Panc1 (cell line): Measurements from ENCODE around the gene BTBD9. TPM values are rescaled to one million over a fixed set of nuclear protein-coding genes. Genes with fewer than 3 reads are reported as not detected.

Experiments used
- ATAC-seq: fragments of 200-7000 bp; cut with Tn5 transposase; 2 replicates; pipeline ENCODE4 v1.9.1; 2020; ENCODE audit warnings: mild to moderate bottlenecking, moderate library complexity
- BruUV-seq: library from RNA; stranded (reverse); fragments of 400-500 nt; replicated peaks from 2 replicates; lab custom pipeline; 2021; lab: Mats Ljungman, UMichigan
- CTCF ChIA-PET: fragments of 300-600 bp; sonication (Branson Sonifier 250); formaldehyde crosslinking; loops from one replicate; lab custom pipeline; 2022; ENCODE audit warnings: antibody characterized with exemption; lab: Charles Lee
- POLR2A ChIA-PET: fragments of 300-600 bp; sonication (Branson Sonifier 250); formaldehyde crosslinking; loops from one replicate; lab custom pipeline; 2022; ENCODE audit warnings: antibody characterized with exemption; lab: Charles Lee
- DNase-seq: peaks from one replicate; pipeline ENCODE4 v3.0.0-alpha.2; 2010; ENCODE audit warnings: low read depth, low spot score
- H3K27ac ChIP-seq: 2 replicates; pipeline ENCODE4 v1.5.1; 2011; ENCODE audit warnings: mild to moderate bottlenecking, low read length, inconsistent platforms
- H3K27me3 ChIP-seq: fragments of 200-500 bp; sonication (Bioruptor generic); 2 replicates; pipeline ENCODE4 v1.6.0; 2014; ENCODE audit warnings: low read length, inconsistent platforms; ENCODE audit not compliant: control insufficient read depth, insufficient read depth
- H3K36me3 ChIP-seq: fragments of 200-500 bp; sonication (Bioruptor generic); 2 replicates; pipeline ENCODE4 v1.5.1; 2014; ENCODE audit warnings: inconsistent platforms, mild to moderate bottlenecking, low read length, moderate library complexity; ENCODE audit not compliant: control insufficient read depth, insufficient read depth
- H3K4me1 ChIP-seq: 2 replicates; pipeline ENCODE4 v1.5.1; 2011; ENCODE audit warnings: inconsistent platforms, mild to moderate bottlenecking, low read length, moderate library complexity; ENCODE audit not compliant: control insufficient read depth, insufficient read depth
- H3K4me3 ChIP-seq, 2 experiments: 2 replicates each; pipeline ENCODE4 v1.5.1; 2011 to 2012; ENCODE audit warnings: low read depth in 2 of 2, low read length in 2 of 2, mild to moderate bottlenecking in 2 of 2, inconsistent platforms in 1 of 2, moderate library complexity in 1 of 2
- H3K9me3 ChIP-seq: fragments of 200-500 bp; sonication (Bioruptor generic); 2 replicates; pipeline ENCODE4 v1.5.1; 2014; ENCODE audit warnings: low read depth, mild to moderate bottlenecking, inconsistent platforms, low read length, moderate library complexity; ENCODE audit not compliant: control insufficient read depth, insufficient read depth
- CTCF ChIP-seq: fragments of 450-650 bp; IDR thresholded peaks from 2 replicates; pipeline ENCODE4 v1.5.1; 2017; ENCODE audit warnings: mild to moderate bottlenecking
- POLR2AphosphoS5 ChIP-seq: IDR thresholded peaks from 2 replicates; pipeline ENCODE4 v1.6.1; 2012; ENCODE audit warnings: mild to moderate bottlenecking, low read depth, low read length, moderate library complexity
- REST ChIP-seq, 2 experiments: IDR thresholded peaks; 2 replicates each; pipeline ENCODE4 v1.6.1; 2011 to 2012; ENCODE audit warnings: low read depth in 2 of 2, control low read depth in 1 of 2, low read length in 1 of 2, mild to moderate bottlenecking in 1 of 2, moderate library complexity in 1 of 2; ENCODE audit not compliant: insufficient read depth in 1 of 2
- SIN3A ChIP-seq: IDR thresholded peaks from 2 replicates; pipeline ENCODE4 v1.6.1; 2012; ENCODE audit warnings: low read depth, mild to moderate bottlenecking, low read length, moderate library complexity, borderline replicate concordance; ENCODE audit not compliant: insufficient read depth
- TCF7L2 ChIP-seq: IDR thresholded peaks from 2 replicates; pipeline ENCODE4 v1.6.1; 2011; ENCODE audit warnings: mild to moderate bottlenecking, low read depth, low read length, inconsistent platforms
- in situ Hi-C: cut with HindIII; loops from 2 replicates; pipeline ENCODE4 v1.10.0; 2016; ENCODE audit warnings: low sequenced_read_pairs, low pct_unique_long_range_greater_than_20kb
- intact Hi-C: fragments of 100-400 bp; cut with micrococcal nuclease; formaldehyde crosslinking; loops from one replicate; pipeline ENCODE4 v1.10.0; 2022; ENCODE audit not compliant: unreplicated experiment
- total RNA-seq: library from RNA; stranded (reverse); gene quantifications from one replicate; pipeline ENCODE4 v1.2.1, GENCODE V29; 2021; ENCODE audit not compliant: unreplicated experiment

BTBD9 gene
- total RNA-seq, 1 experiment from 2014 or later: 12.8 TPM

GRCh38 chr6:38160831-38161230, 478.9 kb downstream of the BTBD9 start:
- CTCF ChIA-PET: no interaction called here
- BruUV-seq: no TSS peak
- Histone ChIP-seq H3K4me1 (peaks cover 4% of the 10 kb centered on the region), H3K27ac (no peak overlapping the region), H3K27me3 (no peaks in the 10 kb centered on the region), H3K4me3 (no peak overlapping the region), H3K36me3 (no peaks in the 10 kb centered on the region), H3K9me3 (no peaks in the 10 kb centered on the region)
- ATAC-seq: no peak
- in situ Hi-C loops (no loop called here), intact Hi-C loops (no loop called here)
- POLR2A ChIA-PET: no interaction called here
- no peak for TF ChIP-seq CTCF
- no peak for TF ChIP-seq SIN3A
- no peak for DNase-seq

- Histone ChIP-seq H3K4me3 (no peak overlapping the region), H3K9me3 (no peaks in the 10 kb centered on the region), H3K27ac (no peak overlapping the region), H3K27me3 (no peaks in the 10 kb centered on the region), H3K4me1 (peaks cover 1% of the 10 kb centered on the region; the same call in 1 of the 2 replicates), H3K36me3 (no peaks in the 10 kb centered on the region)
- ChIA-PET CTCF (no interaction called here), POLR2A (no interaction called here)
- in situ Hi-C loops (no loop called here), intact Hi-C loops (no loop called here)
- no peak for DNase-seq
- no TSS peak for BruUV-seq
- TF ChIP-seq TCF7L2 (no peak), SIN3A (no peak), REST (IDR thresholded peaks at IDR 0.05; ENCODE audit: insufficient read depth in 1 of 2, low read depth in 2 of 2, low read length in 1 of 2) (no peak), POLR2AphosphoS5 (no peak), CTCF (no peak)
- no peak for ATAC-seq
Measured at GRCh38 chr6:38159596-38159995, 480.1 kb downstream of the BTBD9 start.
